Measurements from ENCODE around the gene PDE4C. TPM values are rescaled to one million over a fixed set of nuclear protein-coding genes. Genes with fewer than 3 reads are reported as not detected.

Gene PDE4C
- total RNA-seq, 4 donors from 2014 or later = under 0.01 to 0.60 (median 0.59) TPM; not detected in 1

- Histone ChIP-seq H3K27me3 (peaks cover 0 to 81% of the 10 kb centered on the region in 2 donors), H3K9me3 (peaks cover 0 to 3% (median under 1%) of the 10 kb centered on the region in 4 donors), H3K4me3 (no peak overlapping the region), H3K27ac (no peak overlapping the region), H3K4me1 (peaks cover 0 to 36% (median 17%) of the 10 kb centered on the region in 4 donors), H3K36me3 (no peaks in the 10 kb centered on the region)
- no peak for DNase-seq (ENCODE audit: low spot score in 2 of 2)
- no peak for TF ChIP-seq POLR2A (IDR thresholded peaks at IDR 0.05)
- TF ChIP-seq CTCF (IDR thresholded peaks at IDR 0.05) = no peak
- no peak for TF ChIP-seq EP300 (IDR thresholded peaks at IDR 0.05)
- 56 to 74% methylated on average over 4 to 6 of the region's 6 CpGs for WGBS, 2 donors
Observed at GRCh38 chr19:18227781-18228271, 1.6 kb upstream of the PDE4C start.

- DNase-seq (ENCODE audit: low spot score in 2 of 2) = no peak
- H3K36me3 ChIP-seq = no peaks in the 10 kb centered on the region
- H3K4me3 ChIP-seq = no peak overlapping the region
- WGBS, 2 donors = 76 to 80% methylated on average over 16 of the region's 18 CpGs
- TF ChIP-seq CTCF (IDR thresholded peaks at IDR 0.05) (no peak), POLR2A (IDR thresholded peaks at IDR 0.05) (no peak), EP300 (IDR thresholded peaks at IDR 0.05) (no peak)
- H3K27me3 ChIP-seq = peaks cover 0 to 75% of the 10 kb centered on the region in 2 donors
- peaks cover 0 to 36% (median 17%) of the 10 kb centered on the region in 4 donors for H3K4me1 ChIP-seq
- no peaks in the 10 kb centered on the region for H3K9me3 ChIP-seq
- no peak overlapping the region for H3K27ac ChIP-seq
Observed at GRCh38 chr19:18226956-18227780, 930 bp upstream of the PDE4C start.

GRCh38 chr19:18225355-18225701, 910 bp downstream of the PDE4C start:
- peaks cover 0 to 31% (median 17%) of the 10 kb centered on the region in 4 donors for H3K4me1 ChIP-seq
- TF ChIP-seq EP300 (IDR thresholded peaks at IDR 0.05) = no peak
- TF ChIP-seq CTCF (IDR thresholded peaks at IDR 0.05) = no peak
- no peak for TF ChIP-seq POLR2A (IDR thresholded peaks at IDR 0.05)
- peak overlapping the region in 2 of 4 donors; percentile 17 to 46 for H3K27ac ChIP-seq
- peaks cover 0 to 75% of the 10 kb centered on the region in 2 donors for H3K27me3 ChIP-seq
- DNase-seq (ENCODE audit: low spot score in 2 of 2) = no peak
- H3K9me3 ChIP-seq = no peaks in the 10 kb centered on the region
- WGBS, 2 donors = 6 to 8% methylated on average over 14 to 16 of the region's 16 CpGs
- no peaks in the 10 kb centered on the region for H3K36me3 ChIP-seq
- peak overlapping the region in 1 of 4 donors; percentile 50 for H3K4me3 ChIP-seq

- Histone ChIP-seq H3K27me3 (peaks cover 0 to 75% of the 10 kb centered on the region in 2 donors), H3K4me1 (peaks cover 0 to 31% (median 17%) of the 10 kb centered on the region in 4 donors), H3K27ac (peak overlapping the region in 2 of 4 donors; percentile 17 to 61), H3K9me3 (no peaks in the 10 kb centered on the region), H3K36me3 (no peaks in the 10 kb centered on the region), H3K4me3 (peak overlapping the region in 3 of 4 donors; percentile 10 to 50 (median 35))
- TF ChIP-seq CTCF (IDR thresholded peaks at IDR 0.05) (no peak), EP300 (IDR thresholded peaks at IDR 0.05) (peak in 1 of 2 donors; percentile 23)
- WGBS, 2 donors = 1% methylated on average over 51 to 62 of the region's 81 CpGs
- DNase-seq (ENCODE audit: low spot score in 2 of 2) = peak; percentile 99
Observed at GRCh38 chr19:18224525-18225354, 1.5 kb downstream of the PDE4C start.

Data from tibial nerve (tissue), 4 donors.